Mucosa of descending colon (tissue), 3 donors: ENCODE results near the gene GRM8. TPM values are rescaled to one million over a fixed set of nuclear protein-coding genes. Genes with fewer than 3 reads are reported as not detected.

Source experiments
- ATAC-seq: fragments of 200-7000 bp; cut with Tn5 transposase; one replicate; pipeline ENCODE4 v1.9.1; 2020; ENCODE audit warnings: mild to moderate bottlenecking, moderate library complexity
- DNase-seq, 3 donors: peaks; one replicate each; pipeline ENCODE4 v3.0.0-alpha.2; 2020
- H3K36me3 ChIP-seq: fragments of 200-600 bp; one replicate; pipeline ENCODE4 v1.8.0; 2021; ENCODE audit warnings: low read depth, mild to moderate bottlenecking
- H3K4me1 ChIP-seq: fragments of 200-600 bp; one replicate; pipeline ENCODE4 v1.8.0; 2021; ENCODE audit warnings: low read depth, mild to moderate bottlenecking
- H3K4me3 ChIP-seq: fragments of 200-600 bp; one replicate; pipeline ENCODE4 v1.8.0; 2021; ENCODE audit warnings: mild to moderate bottlenecking
- H3K9me3 ChIP-seq: fragments of 200-600 bp; one replicate; pipeline ENCODE4 v1.8.0; 2021; ENCODE audit warnings: mild to moderate bottlenecking
- intact Hi-C, 2 donors: fragments of 100-400 bp; cut with DNase I in 1 of 2; cut with micrococcal nuclease in 1 of 2; formaldehyde crosslinking; loops; one replicate each; pipeline versions ENCODE4 v1.11.0 to v1.11.1; 2022; cut with DNase I, micrococcal nuclease
- total RNA-seq, 3 donors: library from RNA; stranded (reverse); fragmentation: NEBNext Ultra II Directional in 2 of 3; extraction: Animal tissue kit (Norgen Biotek cat#: 25700) in 2 of 3; gene quantifications; one replicate each; pipeline versions ENCODE4 v1.2.1 to v1.2.4, GENCODE V29; 2021 to 2023
- TF ChIP-seq, protein P1 (sequence below): fragments of 200-600 bp; IDR thresholded peaks from one replicate; pipeline ENCODE4 v1.8.0; 2022; ENCODE audit warnings: antibody characterized with exemption, mild to moderate bottlenecking
- donor health status: DM: no; HTN: no; CAD: no; lungs with moderate emphysema.
- donor health status: DM: no; HTN: no; CAD: no.
- donor health status: DM: no; HTN: yes; CAD: no.

The GRM8 gene
- total RNA-seq, 3 donors from 2014 or later, result 0.41 to 9.2 (median 4.4) TPM

DNA sequence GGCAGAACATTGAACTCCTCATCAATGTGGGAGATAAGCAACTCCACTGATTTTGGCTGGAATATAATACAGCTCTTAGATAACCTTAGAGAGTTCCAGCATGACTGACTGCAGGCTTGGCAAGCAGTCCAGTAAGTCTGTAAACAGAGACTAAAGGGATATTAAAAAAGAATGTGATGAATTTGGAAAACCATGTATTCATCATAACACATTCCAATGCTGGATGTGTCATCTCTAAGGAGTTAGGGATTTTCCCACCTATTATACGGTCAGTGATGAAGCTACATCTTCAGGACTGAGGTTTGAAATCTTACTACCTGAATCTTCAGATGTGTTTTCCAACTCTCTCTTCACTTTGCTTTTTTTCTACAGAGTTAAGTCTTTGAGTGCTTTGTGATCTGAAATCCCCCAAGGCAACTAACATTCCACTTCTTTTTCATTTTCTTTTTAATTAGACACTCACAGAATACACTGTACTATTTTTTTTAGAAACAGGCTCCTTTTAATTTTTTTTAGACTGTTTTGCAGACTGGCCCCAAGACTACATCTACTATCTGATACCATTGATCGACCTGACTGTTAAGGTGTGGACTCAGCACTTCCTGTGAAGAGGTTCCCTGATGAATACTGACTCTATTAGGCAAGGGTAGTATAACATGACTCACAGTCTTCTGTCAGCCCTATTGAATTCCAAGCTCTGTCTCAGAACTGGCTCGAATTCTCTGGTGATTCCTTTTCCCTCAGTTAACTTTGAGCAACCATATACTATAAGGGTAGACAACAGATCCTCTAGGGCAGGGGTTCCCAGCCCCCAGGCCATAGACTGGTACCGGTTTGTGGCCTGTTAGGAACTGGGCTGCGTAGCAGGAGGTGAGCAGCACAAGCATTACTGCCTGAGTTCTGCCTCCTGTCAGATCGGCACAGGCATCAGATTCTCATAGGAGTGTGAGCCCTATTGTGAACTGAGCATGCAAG, 678.2 kb downstream of the GRM8 start:
- no peak for DNase-seq
- Histone ChIP-seq H3K4me3 (no peak overlapping the region), H3K36me3 (no peaks in the 10 kb centered on the region), H3K4me1 (no peaks in the 10 kb centered on the region), H3K9me3 (no peaks in the 10 kb centered on the region)
- TF ChIP-seq, protein P1, sequence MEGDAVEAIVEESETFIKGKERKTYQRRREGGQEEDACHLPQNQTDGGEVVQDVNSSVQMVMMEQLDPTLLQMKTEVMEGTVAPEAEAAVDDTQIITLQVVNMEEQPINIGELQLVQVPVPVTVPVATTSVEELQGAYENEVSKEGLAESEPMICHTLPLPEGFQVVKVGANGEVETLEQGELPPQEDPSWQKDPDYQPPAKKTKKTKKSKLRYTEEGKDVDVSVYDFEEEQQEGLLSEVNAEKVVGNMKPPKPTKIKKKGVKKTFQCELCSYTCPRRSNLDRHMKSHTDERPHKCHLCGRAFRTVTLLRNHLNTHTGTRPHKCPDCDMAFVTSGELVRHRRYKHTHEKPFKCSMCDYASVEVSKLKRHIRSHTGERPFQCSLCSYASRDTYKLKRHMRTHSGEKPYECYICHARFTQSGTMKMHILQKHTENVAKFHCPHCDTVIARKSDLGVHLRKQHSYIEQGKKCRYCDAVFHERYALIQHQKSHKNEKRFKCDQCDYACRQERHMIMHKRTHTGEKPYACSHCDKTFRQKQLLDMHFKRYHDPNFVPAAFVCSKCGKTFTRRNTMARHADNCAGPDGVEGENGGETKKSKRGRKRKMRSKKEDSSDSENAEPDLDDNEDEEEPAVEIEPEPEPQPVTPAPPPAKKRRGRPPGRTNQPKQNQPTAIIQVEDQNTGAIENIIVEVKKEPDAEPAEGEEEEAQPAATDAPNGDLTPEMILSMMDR, result no peak
- no peak for ATAC-seq
- intact Hi-C loops, result no loop called here

- intact Hi-C loops, result no loop called here
- ATAC-seq (no peak), DNase-seq (no peak)
- Histone ChIP-seq H3K36me3 (no peaks in the 10 kb centered on the region), H3K4me3 (no peak overlapping the region), H3K9me3 (no peaks in the 10 kb centered on the region), H3K4me1 (no peaks in the 10 kb centered on the region)
- TF ChIP-seq, protein P1, result no peak
These were observed 681.9 kb downstream of the GRM8 start for GRCh38 chr7:126570845-126571244.

- intact Hi-C loops, result no loop called here
- no peaks in the 10 kb centered on the region for H3K4me1 ChIP-seq
- H3K9me3 ChIP-seq, result no peaks in the 10 kb centered on the region
- DNase-seq (no peak), ATAC-seq (no peak)
- H3K4me3 ChIP-seq, result no peak overlapping the region
- TF ChIP-seq, protein P1, result no peak
- no peaks in the 10 kb centered on the region for H3K36me3 ChIP-seq
These were observed 683.3 kb downstream of the GRM8 start for GRCh38 chr7:126569402-126569801.

DNA sequence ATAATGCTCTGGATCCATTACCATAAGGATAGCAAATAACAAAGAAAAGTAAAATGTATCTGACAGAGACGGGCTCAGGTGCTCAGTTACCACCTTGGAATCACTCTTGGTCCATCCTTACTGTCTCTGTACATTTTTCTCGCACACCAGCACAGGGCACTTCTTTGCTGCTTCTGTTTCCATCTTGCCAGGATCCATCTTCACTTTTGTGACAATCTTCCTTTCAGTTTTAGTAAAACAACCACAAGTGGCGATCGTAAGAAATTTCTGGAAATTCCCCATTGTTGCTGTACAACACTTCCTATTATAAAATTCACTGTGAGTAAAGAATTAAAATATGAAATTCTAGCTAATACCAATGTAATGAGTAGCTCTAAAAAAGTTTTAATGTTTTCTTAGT, 695.5 kb downstream of the GRM8 start:
- Histone ChIP-seq H3K4me3 (no peak overlapping the region), H3K4me1 (no peaks in the 10 kb centered on the region), H3K9me3 (no peaks in the 10 kb centered on the region), H3K36me3 (no peaks in the 10 kb centered on the region)
- DNase-seq (no peak), ATAC-seq (no peak)
- TF ChIP-seq, protein P1, result no peak
- intact Hi-C loops, result no loop called here

DNA sequence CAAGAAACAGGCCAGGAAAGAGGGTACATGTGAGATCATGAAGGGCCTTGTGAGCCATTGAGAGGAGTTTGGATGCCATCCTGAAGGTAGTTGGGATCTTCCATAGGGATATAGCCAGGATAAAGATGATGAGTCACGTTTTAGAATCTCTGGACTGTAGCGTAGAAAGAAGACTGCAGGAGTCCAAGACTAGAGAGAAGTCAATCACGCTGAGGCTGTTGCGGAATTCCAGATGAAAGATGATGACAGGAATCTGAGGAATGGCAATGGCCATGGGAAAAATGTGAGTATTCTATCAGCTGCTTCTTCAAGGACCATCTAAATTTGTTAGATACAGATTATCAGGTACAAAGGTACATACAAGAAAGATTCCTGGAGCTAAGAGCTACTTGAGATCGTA, 711.3 kb downstream of the GRM8 start:
- no peaks in the 10 kb centered on the region for H3K9me3 ChIP-seq

More for the DNA sequence above, 711.3 kb downstream of the GRM8 start:
- no peak overlapping the region for H3K4me3 ChIP-seq
- TF ChIP-seq, protein P1, result no peak
- no peak for DNase-seq
- no peak for ATAC-seq
- H3K36me3 ChIP-seq, result no peaks in the 10 kb centered on the region
- H3K4me1 ChIP-seq, result no peaks in the 10 kb centered on the region
- intact Hi-C loops, result no loop called here
